HEK293 (cell line): Measurements from ENCODE around the gene B4GALT3.
A peak's percentile ranks its signal among the peaks of the same experiment; 100 is the strongest.

Source experiments
- GLI4 ChIP-seq: fragments of 450-650 bp; formaldehyde crosslinking; IDR thresholded peaks from 2 replicates; pipeline ENCODE4 v1.5.1; 2016; ENCODE audit warnings: missing biosample characterization, missing genetic modification characterization
- KLF16 ChIP-seq: fragments of 450-650 bp; formaldehyde crosslinking; IDR thresholded peaks from 2 replicates; pipeline ENCODE4 v1.5.1; 2017; ENCODE audit warnings: missing biosample characterization, missing genetic modification characterization
- KLF9 ChIP-seq: fragments of 450-650 bp; formaldehyde crosslinking; IDR thresholded peaks from 2 replicates; pipeline ENCODE4 v1.5.1; 2016; ENCODE audit warnings: missing biosample characterization, missing genetic modification characterization, low read depth
- MYNN ChIP-seq: fragments of 450-650 bp; formaldehyde crosslinking; IDR thresholded peaks from 2 replicates; pipeline ENCODE4 v1.5.1; 2016; ENCODE audit warnings: missing biosample characterization, missing genetic modification characterization, borderline replicate concordance
- ZBTB1 ChIP-seq: fragments of 450-650 bp; formaldehyde crosslinking; IDR thresholded peaks from 2 replicates; pipeline ENCODE4 v1.5.1; 2016; ENCODE audit warnings: missing biosample characterization, missing genetic modification characterization
- ZBTB17 ChIP-seq: fragments of 450-650 bp; formaldehyde crosslinking; IDR thresholded peaks from 2 replicates; pipeline ENCODE4 v1.5.1; 2016; ENCODE audit warnings: missing biosample characterization, missing genetic modification characterization
- ZBTB48 ChIP-seq: fragments of 450-650 bp; formaldehyde crosslinking; IDR thresholded peaks from 2 replicates; pipeline ENCODE4 v1.5.1; 2016; ENCODE audit warnings: missing biosample characterization, missing genetic modification characterization
- ZIC2 ChIP-seq: fragments of 450-650 bp; formaldehyde crosslinking; IDR thresholded peaks from 2 replicates; pipeline ENCODE4 v1.5.1; 2016; ENCODE audit warnings: missing biosample characterization, missing genetic modification characterization
- ZNF138 ChIP-seq: fragments of 450-650 bp; formaldehyde crosslinking; IDR thresholded peaks from 2 replicates; pipeline ENCODE4 v1.5.1; 2016; ENCODE audit warnings: missing biosample characterization, missing genetic modification characterization, borderline replicate concordance
- ZNF146 ChIP-seq: fragments of 450-650 bp; formaldehyde crosslinking; IDR thresholded peaks from 2 replicates; pipeline ENCODE4 v1.5.1; 2016; ENCODE audit warnings: missing biosample characterization, missing genetic modification characterization
- ZNF155 ChIP-seq: fragments of 450-650 bp; formaldehyde crosslinking; IDR thresholded peaks from 2 replicates; pipeline ENCODE4 v1.5.1; 2016; ENCODE audit warnings: missing biosample characterization, missing genetic modification characterization
- ZNF221 ChIP-seq: fragments of 450-650 bp; formaldehyde crosslinking; IDR thresholded peaks from 2 replicates; pipeline ENCODE4 v1.5.1; 2017; ENCODE audit warnings: missing biosample characterization, missing genetic modification characterization, borderline replicate concordance
- ZNF302 ChIP-seq: fragments of 450-650 bp; formaldehyde crosslinking; IDR thresholded peaks from 2 replicates; pipeline ENCODE4 v1.5.1; 2016; ENCODE audit warnings: missing biosample characterization, missing genetic modification characterization, low read depth
- ZNF335 ChIP-seq: fragments of 450-650 bp; formaldehyde crosslinking; conservative IDR thresholded peaks from 2 replicates; pipeline ENCODE4 v1.5.1; 2016; ENCODE audit warnings: missing biosample characterization, missing genetic modification characterization
- ZNF391 ChIP-seq: fragments of 450-650 bp; formaldehyde crosslinking; IDR thresholded peaks from 2 replicates; pipeline ENCODE4 v1.5.1; 2016; ENCODE audit warnings: low read depth, missing biosample characterization, missing genetic modification characterization, borderline replicate concordance
- ZNF426 ChIP-seq: fragments of 450-650 bp; formaldehyde crosslinking; IDR thresholded peaks from 2 replicates; pipeline ENCODE4 v1.5.1; 2017; ENCODE audit warnings: missing biosample characterization, missing genetic modification characterization, mild to moderate bottlenecking, inconsistent platforms, moderate library complexity
- ZNF600 ChIP-seq: fragments of 450-650 bp; formaldehyde crosslinking; IDR thresholded peaks from 2 replicates; pipeline ENCODE4 v1.5.1; 2016; ENCODE audit warnings: missing biosample characterization, missing genetic modification characterization
- ZNF623 ChIP-seq: fragments of 450-650 bp; formaldehyde crosslinking; IDR thresholded peaks from 2 replicates; pipeline ENCODE4 v1.5.1; 2016; ENCODE audit warnings: missing biosample characterization, missing genetic modification characterization
- ZNF664 ChIP-seq: fragments of 450-650 bp; formaldehyde crosslinking; IDR thresholded peaks from 2 replicates; pipeline ENCODE4 v1.5.1; 2016; ENCODE audit warnings: missing biosample characterization, missing genetic modification characterization
- ZNF776 ChIP-seq: fragments of 450-650 bp; formaldehyde crosslinking; IDR thresholded peaks from 2 replicates; pipeline ENCODE4 v1.5.0; 2017; ENCODE audit warnings: missing biosample characterization, missing genetic modification characterization, borderline replicate concordance
- ZNF830 ChIP-seq: fragments of 450-650 bp; IDR thresholded peaks from 2 replicates; pipeline ENCODE4 v1.5.0; 2018; ENCODE audit warnings: missing biosample characterization, missing genetic modification characterization, low read depth, mild to moderate bottlenecking, moderate library complexity
- ZXDB ChIP-seq: fragments of 450-650 bp; formaldehyde crosslinking; IDR thresholded peaks from 2 replicates; pipeline ENCODE4 v1.5.1; 2016; ENCODE audit warnings: missing biosample characterization, missing genetic modification characterization
- TF ChIP-seq, protein P1 (sequence below): fragments of 450-650 bp; formaldehyde crosslinking; IDR thresholded peaks from 2 replicates; pipeline ENCODE4 v1.5.1; 2016; ENCODE audit warnings: missing biosample characterization, missing genetic modification characterization
- TF ChIP-seq, protein P2 (sequence below): fragments of 450-650 bp; formaldehyde crosslinking; IDR thresholded peaks from 2 replicates; pipeline ENCODE4 v1.5.1; 2017; ENCODE audit warnings: missing biosample characterization, missing genetic modification characterization
- TF ChIP-seq, protein P3 (sequence below): fragments of 450-650 bp; formaldehyde crosslinking; IDR thresholded peaks from 2 replicates; pipeline ENCODE4 v1.5.1; 2017; ENCODE audit warnings: missing biosample characterization, missing genetic modification characterization
- TF ChIP-seq, protein P4 (sequence below): fragments of 450-650 bp; formaldehyde crosslinking; IDR thresholded peaks from 2 replicates; pipeline ENCODE4 v1.5.1; 2016; ENCODE audit warnings: missing biosample characterization, missing genetic modification characterization
- TF ChIP-seq, protein P5 (sequence below): fragments of 450-650 bp; formaldehyde crosslinking; conservative IDR thresholded peaks from 2 replicates; pipeline ENCODE4 v1.5.1; 2016; ENCODE audit warnings: low read depth, missing biosample characterization, missing genetic modification characterization

Gene B4GALT3

DNA sequence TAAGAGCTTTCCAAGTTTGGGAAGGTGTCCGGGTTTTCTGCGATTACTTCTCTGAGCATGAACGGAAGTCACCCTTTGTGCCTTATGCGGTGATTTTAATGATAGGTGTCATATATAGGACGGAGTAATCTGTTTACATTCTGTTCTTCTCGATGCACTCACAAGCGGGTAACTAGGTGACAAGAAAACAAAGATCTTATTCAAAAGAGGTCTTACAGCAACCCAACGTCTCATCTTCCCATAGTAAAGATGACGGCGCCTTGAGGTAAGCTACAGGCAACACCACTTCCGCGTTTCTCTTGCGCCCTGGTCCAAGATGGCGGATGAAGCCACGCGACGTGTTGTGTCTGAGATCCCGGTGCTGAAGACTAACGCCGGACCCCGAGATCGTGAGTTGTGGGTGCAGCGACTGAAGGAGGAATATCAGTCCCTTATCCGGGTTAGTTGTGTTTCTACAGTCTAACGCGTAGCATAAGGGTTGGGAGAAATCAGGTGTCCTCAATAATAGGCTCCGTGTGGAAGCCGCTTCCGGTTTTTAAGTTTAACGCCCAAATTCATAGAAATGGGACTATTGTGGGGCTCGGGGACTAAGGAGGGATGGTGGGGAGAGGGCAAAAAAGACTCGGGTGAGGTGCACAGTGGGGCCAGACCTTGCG, 23.5 kb downstream of the B4GALT3 start, which contains the start of gene UFC1 (continued):
- TF ChIP-seq, protein P1, sequence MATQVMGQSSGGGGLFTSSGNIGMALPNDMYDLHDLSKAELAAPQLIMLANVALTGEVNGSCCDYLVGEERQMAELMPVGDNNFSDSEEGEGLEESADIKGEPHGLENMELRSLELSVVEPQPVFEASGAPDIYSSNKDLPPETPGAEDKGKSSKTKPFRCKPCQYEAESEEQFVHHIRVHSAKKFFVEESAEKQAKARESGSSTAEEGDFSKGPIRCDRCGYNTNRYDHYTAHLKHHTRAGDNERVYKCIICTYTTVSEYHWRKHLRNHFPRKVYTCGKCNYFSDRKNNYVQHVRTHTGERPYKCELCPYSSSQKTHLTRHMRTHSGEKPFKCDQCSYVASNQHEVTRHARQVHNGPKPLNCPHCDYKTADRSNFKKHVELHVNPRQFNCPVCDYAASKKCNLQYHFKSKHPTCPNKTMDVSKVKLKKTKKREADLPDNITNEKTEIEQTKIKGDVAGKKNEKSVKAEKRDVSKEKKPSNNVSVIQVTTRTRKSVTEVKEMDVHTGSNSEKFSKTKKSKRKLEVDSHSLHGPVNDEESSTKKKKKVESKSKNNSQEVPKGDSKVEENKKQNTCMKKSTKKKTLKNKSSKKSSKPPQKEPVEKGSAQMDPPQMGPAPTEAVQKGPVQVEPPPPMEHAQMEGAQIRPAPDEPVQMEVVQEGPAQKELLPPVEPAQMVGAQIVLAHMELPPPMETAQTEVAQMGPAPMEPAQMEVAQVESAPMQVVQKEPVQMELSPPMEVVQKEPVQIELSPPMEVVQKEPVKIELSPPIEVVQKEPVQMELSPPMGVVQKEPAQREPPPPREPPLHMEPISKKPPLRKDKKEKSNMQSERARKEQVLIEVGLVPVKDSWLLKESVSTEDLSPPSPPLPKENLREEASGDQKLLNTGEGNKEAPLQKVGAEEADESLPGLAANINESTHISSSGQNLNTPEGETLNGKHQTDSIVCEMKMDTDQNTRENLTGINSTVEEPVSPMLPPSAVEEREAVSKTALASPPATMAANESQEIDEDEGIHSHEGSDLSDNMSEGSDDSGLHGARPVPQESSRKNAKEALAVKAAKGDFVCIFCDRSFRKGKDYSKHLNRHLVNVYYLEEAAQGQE (tag by site-specific recombination): peak; percentile 56
- TF ChIP-seq ZNF426 (tag by site-specific recombination) (no peak), ZNF335 (tag by site-specific recombination) (peak; percentile 94), ZNF623 (tag by site-specific recombination) (peak; percentile 36), KLF9 (tag by site-specific recombination) (peak; percentile 46; the same call in 1 of the 2 replicates), ZBTB1 (tag by site-specific recombination) (peak; percentile 95), ZNF155 (tag by site-specific recombination) (no peak), ZBTB48 (tag by site-specific recombination) (peak; percentile 75; the same call in 1 of the 2 replicates), ZNF138 (tag by site-specific recombination) (no peak), ZNF221 (tag by site-specific recombination) (no peak), ZNF146 (peak; percentile 4; the same call in 1 of the 2 replicates), KLF16 (tag by site-specific recombination) (peak; percentile 83; the same call in 1 of the 2 replicates), ZNF302 (tag by site-specific recombination) (0 out of 2 replicates have a peak, but pooled peaks have one; percentile 29), ZNF830 (no peak), ZNF600 (peak; percentile 47), ZBTB17 (tag by site-specific recombination) (peak; percentile 94), GLI4 (tag by site-specific recombination) (peak; percentile 63; the same call in 1 of the 2 replicates), ZIC2 (tag by site-specific recombination) (no peak), ZXDB (tag by site-specific recombination) (peak; percentile 97), ZNF776 (tag by site-specific recombination) (no peak), MYNN (tag by site-specific recombination) (no peak), ZNF664 (peak; percentile 87; the same call in 1 of the 2 replicates), ZNF391 (tag by site-specific recombination) (peak; percentile 89; the same call in 1 of the 2 replicates)
- TF ChIP-seq, protein P2, sequence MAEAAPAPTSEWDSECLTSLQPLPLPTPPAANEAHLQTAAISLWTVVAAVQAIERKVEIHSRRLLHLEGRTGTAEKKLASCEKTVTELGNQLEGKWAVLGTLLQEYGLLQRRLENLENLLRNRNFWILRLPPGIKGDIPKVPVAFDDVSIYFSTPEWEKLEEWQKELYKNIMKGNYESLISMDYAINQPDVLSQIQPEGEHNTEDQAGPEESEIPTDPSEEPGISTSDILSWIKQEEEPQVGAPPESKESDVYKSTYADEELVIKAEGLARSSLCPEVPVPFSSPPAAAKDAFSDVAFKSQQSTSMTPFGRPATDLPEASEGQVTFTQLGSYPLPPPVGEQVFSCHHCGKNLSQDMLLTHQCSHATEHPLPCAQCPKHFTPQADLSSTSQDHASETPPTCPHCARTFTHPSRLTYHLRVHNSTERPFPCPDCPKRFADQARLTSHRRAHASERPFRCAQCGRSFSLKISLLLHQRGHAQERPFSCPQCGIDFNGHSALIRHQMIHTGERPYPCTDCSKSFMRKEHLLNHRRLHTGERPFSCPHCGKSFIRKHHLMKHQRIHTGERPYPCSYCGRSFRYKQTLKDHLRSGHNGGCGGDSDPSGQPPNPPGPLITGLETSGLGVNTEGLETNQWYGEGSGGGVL (tag by site-specific recombination): no peak
- TF ChIP-seq, protein P3, sequence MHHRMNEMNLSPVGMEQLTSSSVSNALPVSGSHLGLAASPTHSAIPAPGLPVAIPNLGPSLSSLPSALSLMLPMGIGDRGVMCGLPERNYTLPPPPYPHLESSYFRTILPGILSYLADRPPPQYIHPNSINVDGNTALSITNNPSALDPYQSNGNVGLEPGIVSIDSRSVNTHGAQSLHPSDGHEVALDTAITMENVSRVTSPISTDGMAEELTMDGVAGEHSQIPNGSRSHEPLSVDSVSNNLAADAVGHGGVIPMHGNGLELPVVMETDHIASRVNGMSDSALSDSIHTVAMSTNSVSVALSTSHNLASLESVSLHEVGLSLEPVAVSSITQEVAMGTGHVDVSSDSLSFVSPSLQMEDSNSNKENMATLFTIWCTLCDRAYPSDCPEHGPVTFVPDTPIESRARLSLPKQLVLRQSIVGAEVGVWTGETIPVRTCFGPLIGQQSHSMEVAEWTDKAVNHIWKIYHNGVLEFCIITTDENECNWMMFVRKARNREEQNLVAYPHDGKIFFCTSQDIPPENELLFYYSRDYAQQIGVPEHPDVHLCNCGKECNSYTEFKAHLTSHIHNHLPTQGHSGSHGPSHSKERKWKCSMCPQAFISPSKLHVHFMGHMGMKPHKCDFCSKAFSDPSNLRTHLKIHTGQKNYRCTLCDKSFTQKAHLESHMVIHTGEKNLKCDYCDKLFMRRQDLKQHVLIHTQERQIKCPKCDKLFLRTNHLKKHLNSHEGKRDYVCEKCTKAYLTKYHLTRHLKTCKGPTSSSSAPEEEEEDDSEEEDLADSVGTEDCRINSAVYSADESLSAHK: peak; percentile 46; the same call in 1 of the 2 replicates
- TF ChIP-seq, protein P4, sequence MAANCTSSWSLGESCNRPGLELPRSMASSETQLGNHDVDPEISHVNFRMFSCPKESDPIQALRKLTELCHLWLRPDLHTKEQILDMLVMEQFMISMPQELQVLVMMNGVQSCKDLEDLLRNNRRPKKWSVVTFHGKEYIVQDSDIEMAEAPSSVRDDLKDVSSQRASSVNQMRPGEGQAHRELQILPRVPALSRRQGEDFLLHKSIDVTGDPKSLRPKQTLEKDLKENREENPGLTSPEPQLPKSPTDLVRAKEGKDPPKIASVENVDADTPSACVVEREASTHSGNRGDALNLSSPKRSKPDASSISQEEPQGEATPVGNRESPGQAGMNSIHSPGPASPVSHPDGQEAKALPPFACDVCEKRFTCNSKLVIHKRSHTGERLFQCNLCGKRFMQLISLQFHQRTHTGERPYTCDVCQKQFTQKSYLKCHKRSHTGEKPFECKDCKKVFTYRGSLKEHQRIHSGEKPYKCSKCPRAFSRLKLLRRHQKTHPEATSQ (tag by site-specific recombination): peak; percentile 47; the same call in 1 of the 2 replicates
- TF ChIP-seq, protein P5, sequence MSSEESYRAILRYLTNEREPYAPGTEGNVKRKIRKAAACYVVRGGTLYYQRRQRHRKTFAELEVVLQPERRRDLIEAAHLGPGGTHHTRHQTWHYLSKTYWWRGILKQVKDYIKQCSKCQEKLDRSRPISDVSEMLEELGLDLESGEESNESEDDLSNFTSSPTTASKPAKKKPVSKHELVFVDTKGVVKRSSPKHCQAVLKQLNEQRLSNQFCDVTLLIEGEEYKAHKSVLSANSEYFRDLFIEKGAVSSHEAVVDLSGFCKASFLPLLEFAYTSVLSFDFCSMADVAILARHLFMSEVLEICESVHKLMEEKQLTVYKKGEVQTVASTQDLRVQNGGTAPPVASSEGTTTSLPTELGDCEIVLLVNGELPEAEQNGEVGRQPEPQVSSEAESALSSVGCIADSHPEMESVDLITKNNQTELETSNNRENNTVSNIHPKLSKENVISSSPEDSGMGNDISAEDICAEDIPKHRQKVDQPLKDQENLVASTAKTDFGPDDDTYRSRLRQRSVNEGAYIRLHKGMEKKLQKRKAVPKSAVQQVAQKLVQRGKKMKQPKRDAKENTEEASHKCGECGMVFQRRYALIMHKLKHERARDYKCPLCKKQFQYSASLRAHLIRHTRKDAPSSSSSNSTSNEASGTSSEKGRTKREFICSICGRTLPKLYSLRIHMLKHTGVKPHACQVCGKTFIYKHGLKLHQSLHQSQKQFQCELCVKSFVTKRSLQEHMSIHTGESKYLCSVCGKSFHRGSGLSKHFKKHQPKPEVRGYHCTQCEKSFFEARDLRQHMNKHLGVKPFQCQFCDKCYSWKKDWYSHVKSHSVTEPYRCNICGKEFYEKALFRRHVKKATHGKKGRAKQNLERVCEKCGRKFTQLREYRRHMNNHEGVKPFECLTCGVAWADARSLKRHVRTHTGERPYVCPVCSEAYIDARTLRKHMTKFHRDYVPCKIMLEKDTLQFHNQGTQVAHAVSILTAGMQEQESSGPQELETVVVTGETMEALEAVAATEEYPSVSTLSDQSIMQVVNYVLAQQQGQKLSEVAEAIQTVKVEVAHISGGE (tag by site-specific recombination): peak; percentile 99
